ENCODE measurements around the gene CLSTN2.

CLSTN2 gene

GRCh38 chr3:140349938-140350337 lies 415.0 kb downstream of the CLSTN2 start:
- no peak for DNase-seq (ENCODE audit: low read depth)
- H3K4me3 ChIP-seq (ENCODE audit: control insufficient read depth, low read depth, low read length) = no peak overlapping the region
- no peak for TF ChIP-seq CTCF (IDR thresholded peaks at IDR 0.05; ENCODE audit: control insufficient read depth, insufficient read depth, low read depth, low read length, missing control alignments)

GRCh38 chr3:140351466-140351865 lies 416.5 kb downstream of the CLSTN2 start:
- no peak for DNase-seq (ENCODE audit: low read depth)
- H3K4me3 ChIP-seq (ENCODE audit: control insufficient read depth, low read depth, low read length) = no peak overlapping the region
- no peak for TF ChIP-seq CTCF (IDR thresholded peaks at IDR 0.05; ENCODE audit: control insufficient read depth, insufficient read depth, low read depth, low read length, missing control alignments)

GRCh38 chr3:140355481-140355880 lies 420.5 kb downstream of the CLSTN2 start:
- TF ChIP-seq CTCF (IDR thresholded peaks at IDR 0.05; ENCODE audit: control insufficient read depth, insufficient read depth, low read depth, low read length, missing control alignments) = no peak
- DNase-seq (ENCODE audit: low read depth) = no peak
- H3K4me3 ChIP-seq (ENCODE audit: control insufficient read depth, low read depth, low read length) = no peak overlapping the region

GRCh38 chr3:140358686-140359085 lies 423.7 kb downstream of the CLSTN2 start:
- H3K4me3 ChIP-seq (ENCODE audit: control insufficient read depth, low read depth, low read length) = no peak overlapping the region
- no peak for TF ChIP-seq CTCF (IDR thresholded peaks at IDR 0.05; ENCODE audit: control insufficient read depth, insufficient read depth, low read depth, low read length, missing control alignments)
- no peak for DNase-seq (ENCODE audit: low read depth)

- H3K4me3 ChIP-seq (ENCODE audit: control insufficient read depth, low read depth, low read length) = no peak overlapping the region
- no peak for TF ChIP-seq CTCF (IDR thresholded peaks at IDR 0.05; ENCODE audit: control insufficient read depth, insufficient read depth, low read depth, low read length, missing control alignments)
- DNase-seq (ENCODE audit: low read depth) = no peak
Measured at GRCh38 chr3:140359233-140359995, 424.4 kb downstream of the CLSTN2 start.

- DNase-seq (ENCODE audit: low read depth) = no peak
- no peak overlapping the region for H3K4me3 ChIP-seq (ENCODE audit: control insufficient read depth, low read depth, low read length)
- no peak for TF ChIP-seq CTCF (IDR thresholded peaks at IDR 0.05; ENCODE audit: control insufficient read depth, insufficient read depth, low read depth, low read length, missing control alignments)
Measured at GRCh38 chr3:140360332-140360731, 425.3 kb downstream of the CLSTN2 start.

Measured in AG09309 (cell line).